Measurements from ENCODE around the gene CAMK2A. TPM values are rescaled to one million over a fixed set of nuclear protein-coding genes. Genes with fewer than 3 reads are reported as not detected.

The CAMK2A gene
- total RNA-seq, 3 donors from 2014 or later = 0.46 to 3.0 (median 0.93) TPM

DNA sequence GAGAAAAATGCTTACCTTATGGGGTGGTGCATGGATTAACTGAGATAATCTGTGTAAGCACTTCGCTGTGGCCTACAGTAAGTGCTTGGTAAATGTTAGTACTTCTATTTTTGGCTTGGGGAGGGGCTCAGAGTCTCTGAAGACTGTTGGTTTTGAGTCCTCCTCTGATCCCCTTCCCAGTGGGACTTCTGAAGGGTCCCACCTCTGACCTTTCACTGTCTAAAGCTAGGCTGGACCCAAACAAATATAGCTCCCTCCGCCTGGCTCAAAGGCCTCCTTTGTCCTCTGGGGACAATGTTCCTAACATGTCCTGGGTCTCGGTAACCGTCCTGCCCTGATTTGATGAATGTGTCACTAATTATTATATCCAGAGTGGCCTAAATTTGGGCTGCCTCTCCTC, 34.8 kb downstream of the CAMK2A start:
- Histone ChIP-seq H3K36me3 (ENCODE audit: low read depth) (no peaks in the 10 kb centered on the region), H3K9me3 (no peaks in the 10 kb centered on the region), H3K4me1 (ENCODE audit: low read depth) (no peaks in the 10 kb centered on the region), H3K4me3 (no peak overlapping the region)
- intact Hi-C loops (cut with DNase I, micrococcal nuclease) = no loop called here
- ATAC-seq (no peak), DNase-seq (no peak)
- TF ChIP-seq, protein P1, sequence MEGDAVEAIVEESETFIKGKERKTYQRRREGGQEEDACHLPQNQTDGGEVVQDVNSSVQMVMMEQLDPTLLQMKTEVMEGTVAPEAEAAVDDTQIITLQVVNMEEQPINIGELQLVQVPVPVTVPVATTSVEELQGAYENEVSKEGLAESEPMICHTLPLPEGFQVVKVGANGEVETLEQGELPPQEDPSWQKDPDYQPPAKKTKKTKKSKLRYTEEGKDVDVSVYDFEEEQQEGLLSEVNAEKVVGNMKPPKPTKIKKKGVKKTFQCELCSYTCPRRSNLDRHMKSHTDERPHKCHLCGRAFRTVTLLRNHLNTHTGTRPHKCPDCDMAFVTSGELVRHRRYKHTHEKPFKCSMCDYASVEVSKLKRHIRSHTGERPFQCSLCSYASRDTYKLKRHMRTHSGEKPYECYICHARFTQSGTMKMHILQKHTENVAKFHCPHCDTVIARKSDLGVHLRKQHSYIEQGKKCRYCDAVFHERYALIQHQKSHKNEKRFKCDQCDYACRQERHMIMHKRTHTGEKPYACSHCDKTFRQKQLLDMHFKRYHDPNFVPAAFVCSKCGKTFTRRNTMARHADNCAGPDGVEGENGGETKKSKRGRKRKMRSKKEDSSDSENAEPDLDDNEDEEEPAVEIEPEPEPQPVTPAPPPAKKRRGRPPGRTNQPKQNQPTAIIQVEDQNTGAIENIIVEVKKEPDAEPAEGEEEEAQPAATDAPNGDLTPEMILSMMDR (IDR thresholded peaks at IDR 0.05) = no peak

DNA sequence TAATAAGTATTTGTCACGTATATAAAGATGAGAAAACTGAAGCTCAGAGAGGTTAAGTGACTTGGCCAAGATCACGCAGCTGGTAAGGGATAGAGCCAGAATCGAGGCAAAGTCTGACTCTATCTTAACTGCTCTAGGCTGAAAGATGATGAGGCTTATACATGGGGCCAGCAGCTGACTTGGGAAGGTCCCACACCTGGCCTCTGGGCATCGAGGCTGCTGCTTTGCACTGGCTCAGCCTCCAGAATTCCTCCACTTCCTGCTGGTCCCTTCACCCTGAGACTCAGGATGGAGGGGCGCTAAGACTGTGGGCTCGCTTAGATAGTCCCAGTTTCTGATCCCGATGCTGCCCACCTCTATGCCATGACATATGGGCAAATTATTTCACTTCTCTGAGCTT, 35.2 kb downstream of the CAMK2A start:
- no peaks in the 10 kb centered on the region for H3K9me3 ChIP-seq
- DNase-seq = no peak
- no peaks in the 10 kb centered on the region for H3K36me3 ChIP-seq (ENCODE audit: low read depth)
- no peak for ATAC-seq
- TF ChIP-seq, protein P1 (IDR thresholded peaks at IDR 0.05) = no peak
- intact Hi-C loops (cut with DNase I, micrococcal nuclease) = no loop called here
- H3K4me3 ChIP-seq = no peak overlapping the region
- H3K4me1 ChIP-seq (ENCODE audit: low read depth) = no peaks in the 10 kb centered on the region

DNA sequence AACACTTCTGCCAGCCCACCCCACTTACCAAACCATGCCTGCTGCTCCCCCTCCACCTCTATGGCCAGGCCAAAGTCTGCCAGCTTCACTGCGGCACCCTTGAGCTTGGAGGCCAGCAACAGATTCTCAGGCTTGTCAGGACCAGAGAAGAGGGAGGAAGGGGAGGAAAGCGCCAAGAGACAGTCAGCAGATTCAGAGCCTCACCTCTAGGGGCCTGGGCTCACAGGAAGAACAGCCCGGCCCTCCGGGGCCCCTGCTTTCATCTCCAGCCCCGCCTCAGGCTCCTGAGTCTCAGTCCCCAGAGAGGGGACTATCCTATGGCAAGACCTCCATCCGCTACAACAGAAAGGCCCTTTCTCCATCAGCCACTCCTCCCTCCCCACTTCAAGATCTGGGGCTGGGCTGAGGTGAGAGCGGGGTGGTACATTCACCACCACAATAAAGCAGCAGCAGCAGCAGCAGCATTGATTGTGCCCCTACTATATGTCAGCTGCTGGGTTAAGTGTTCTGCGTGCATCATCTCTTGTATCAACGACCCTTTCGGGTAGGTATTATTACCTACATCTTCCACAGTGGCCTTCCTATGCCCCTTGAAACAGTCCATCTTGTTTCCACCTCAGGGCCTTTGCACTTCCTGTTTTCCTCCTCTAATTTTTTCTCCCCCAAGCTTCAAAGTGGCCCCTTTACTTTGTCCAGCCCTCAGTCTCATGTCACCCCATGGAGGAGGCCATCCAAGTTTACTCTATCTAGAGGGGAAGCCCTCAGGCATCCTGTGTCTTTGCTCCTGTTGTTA, 36.0 kb downstream of the CAMK2A start:
- ATAC-seq = no peak
- Histone ChIP-seq H3K9me3 (no peaks in the 10 kb centered on the region), H3K36me3 (ENCODE audit: low read depth) (no peaks in the 10 kb centered on the region), H3K4me1 (ENCODE audit: low read depth) (no peaks in the 10 kb centered on the region), H3K4me3 (no peak overlapping the region)
- no peak for DNase-seq
- intact Hi-C loops (cut with DNase I, micrococcal nuclease) = no loop called here
- TF ChIP-seq, protein P1 (IDR thresholded peaks at IDR 0.05) = no peak

DNA sequence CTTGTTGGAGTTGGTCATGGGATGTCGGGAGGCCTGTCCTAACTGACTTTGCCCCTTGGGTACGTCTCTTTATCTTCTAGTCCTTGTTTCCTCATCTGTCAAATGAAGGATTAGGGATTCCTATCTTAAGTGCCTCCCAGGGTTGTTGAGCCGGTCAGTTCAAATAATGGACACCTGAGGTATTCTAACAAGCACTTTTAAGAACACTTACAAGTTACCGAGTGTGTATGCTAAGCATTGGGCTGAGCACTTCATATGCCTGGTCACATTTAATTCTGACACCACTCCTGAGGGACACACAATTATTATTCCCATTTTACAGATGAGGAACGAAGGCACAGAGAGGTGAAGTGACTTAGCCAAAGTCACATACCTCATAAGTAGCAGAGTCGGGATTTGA, 37.1 kb downstream of the CAMK2A start:
- DNase-seq (no peak), ATAC-seq (no peak)

DNA sequence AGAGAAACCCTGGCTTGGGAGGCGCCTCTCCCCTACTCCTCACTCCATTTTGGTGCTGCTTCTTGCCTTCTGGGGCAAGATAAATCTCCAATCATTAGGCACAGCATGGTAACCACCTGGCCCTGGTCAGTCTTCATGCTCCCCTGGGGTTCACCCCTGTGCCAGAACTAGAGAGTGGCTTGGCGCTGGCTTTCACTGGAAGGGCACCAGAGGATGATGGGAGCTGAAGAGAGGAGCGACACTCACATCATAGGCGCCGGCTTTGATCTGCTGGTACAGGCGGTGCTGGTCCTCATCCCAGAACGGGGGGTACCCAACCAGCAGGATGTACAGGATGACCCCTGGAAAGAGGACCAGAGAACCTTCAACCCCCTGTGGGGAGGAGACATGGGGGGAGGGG, 38.1 kb downstream of the CAMK2A start:
- intact Hi-C loops (cut with DNase I, micrococcal nuclease) = no loop called here
- TF ChIP-seq, protein P1 (IDR thresholded peaks at IDR 0.05) = no peak
- no peaks in the 10 kb centered on the region for H3K4me1 ChIP-seq (ENCODE audit: low read depth)
- H3K9me3 ChIP-seq = no peaks in the 10 kb centered on the region
- no peak overlapping the region for H3K4me3 ChIP-seq
- H3K36me3 ChIP-seq (ENCODE audit: low read depth) = no peaks in the 10 kb centered on the region
- DNase-seq (no peak), ATAC-seq (no peak)

More for the DNA sequence above, 37.1 kb downstream of the CAMK2A start:
- H3K4me1 ChIP-seq (ENCODE audit: low read depth) = no peaks in the 10 kb centered on the region
- no peaks in the 10 kb centered on the region for H3K36me3 ChIP-seq (ENCODE audit: low read depth)
- intact Hi-C loops (cut with DNase I, micrococcal nuclease) = no loop called here
- no peak overlapping the region for H3K4me3 ChIP-seq
- H3K9me3 ChIP-seq = no peaks in the 10 kb centered on the region
- TF ChIP-seq, protein P1 (IDR thresholded peaks at IDR 0.05) = no peak
